ENCODE data around the gene RPE65. TPM values are rescaled to one million over a fixed set of nuclear protein-coding genes. Genes with fewer than 3 reads are reported as not detected.

RPE65 gene
- total RNA-seq, 2 experiments from 2014 or later, result not detected

DNA sequence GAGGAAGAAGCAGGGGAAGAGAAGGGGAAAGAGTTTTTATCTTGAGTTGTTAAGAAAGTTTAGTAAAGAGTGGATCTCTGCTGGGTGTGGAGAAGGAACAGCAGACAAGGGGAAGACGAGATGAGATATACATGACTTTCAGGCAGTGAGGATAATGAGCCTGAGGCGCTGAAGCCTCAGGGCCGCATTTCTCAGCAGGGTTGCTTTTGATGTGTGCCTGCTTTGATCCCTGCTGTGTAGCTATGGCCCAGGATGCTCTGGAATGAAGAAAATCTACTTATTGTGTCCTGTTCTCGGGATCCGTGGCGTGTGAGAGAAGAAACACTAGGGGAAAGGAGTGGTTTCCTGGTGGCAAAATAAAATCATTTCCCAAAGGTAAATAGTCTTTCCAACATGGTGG, 15.1 kb upstream of the RPE65 start:
- CTCF ChIA-PET, result interaction anchor here (0.6 to 0.7 kb wide), 2 partner anchors 19 to 22 kb away, joined by 3 read pairs; no protein-coding TSS in a partner anchor
- no peak overlapping the region for H3K4me3 Mint-ChIP-seq
- H3K27ac Mint-ChIP-seq, result no peak overlapping the region
- no peak for DNase-seq
- POLR2A ChIA-PET, result no interaction called here
- no peak for ATAC-seq
- H3K36me3 Mint-ChIP-seq (ENCODE audit: low read depth), result no peaks in the 10 kb centered on the region
- intact Hi-C loops (cut with micrococcal nuclease), result no loop called here
- H3K27me3 Mint-ChIP-seq, result peaks cover 8% of the 10 kb centered on the region
- peaks cover 11% of the 10 kb centered on the region for H3K9me3 Mint-ChIP-seq
- no peaks in the 10 kb centered on the region for H3K4me1 Mint-ChIP-seq (ENCODE audit: low read depth)
- TF ChIP-seq, protein P1, sequence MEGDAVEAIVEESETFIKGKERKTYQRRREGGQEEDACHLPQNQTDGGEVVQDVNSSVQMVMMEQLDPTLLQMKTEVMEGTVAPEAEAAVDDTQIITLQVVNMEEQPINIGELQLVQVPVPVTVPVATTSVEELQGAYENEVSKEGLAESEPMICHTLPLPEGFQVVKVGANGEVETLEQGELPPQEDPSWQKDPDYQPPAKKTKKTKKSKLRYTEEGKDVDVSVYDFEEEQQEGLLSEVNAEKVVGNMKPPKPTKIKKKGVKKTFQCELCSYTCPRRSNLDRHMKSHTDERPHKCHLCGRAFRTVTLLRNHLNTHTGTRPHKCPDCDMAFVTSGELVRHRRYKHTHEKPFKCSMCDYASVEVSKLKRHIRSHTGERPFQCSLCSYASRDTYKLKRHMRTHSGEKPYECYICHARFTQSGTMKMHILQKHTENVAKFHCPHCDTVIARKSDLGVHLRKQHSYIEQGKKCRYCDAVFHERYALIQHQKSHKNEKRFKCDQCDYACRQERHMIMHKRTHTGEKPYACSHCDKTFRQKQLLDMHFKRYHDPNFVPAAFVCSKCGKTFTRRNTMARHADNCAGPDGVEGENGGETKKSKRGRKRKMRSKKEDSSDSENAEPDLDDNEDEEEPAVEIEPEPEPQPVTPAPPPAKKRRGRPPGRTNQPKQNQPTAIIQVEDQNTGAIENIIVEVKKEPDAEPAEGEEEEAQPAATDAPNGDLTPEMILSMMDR (IDR thresholded peaks at IDR 0.05), result no peak

- ChIA-PET CTCF (interaction anchor here (1.4 kb wide), 1 partner anchor 340 kb away, joined by 3 read pairs; no protein-coding TSS in a partner anchor), POLR2A (no interaction called here)
- H3K4me3 Mint-ChIP-seq, result no peak overlapping the region
- no peaks in the 10 kb centered on the region for H3K4me1 Mint-ChIP-seq (ENCODE audit: low read depth)
- peaks cover 4% of the 10 kb centered on the region for H3K27me3 Mint-ChIP-seq
- ATAC-seq, result no peak
- intact Hi-C loops (cut with micrococcal nuclease), result no loop called here
- no peaks in the 10 kb centered on the region for H3K36me3 Mint-ChIP-seq (ENCODE audit: low read depth)
- H3K27ac Mint-ChIP-seq, result no peak overlapping the region
- TF ChIP-seq, protein P1 (IDR thresholded peaks at IDR 0.05), result no peak
- peaks cover 11% of the 10 kb centered on the region for H3K9me3 Mint-ChIP-seq
- DNase-seq, result no peak
Measured at GRCh38 chr1:68460935-68461334, 11.2 kb upstream of the RPE65 start.

DNA sequence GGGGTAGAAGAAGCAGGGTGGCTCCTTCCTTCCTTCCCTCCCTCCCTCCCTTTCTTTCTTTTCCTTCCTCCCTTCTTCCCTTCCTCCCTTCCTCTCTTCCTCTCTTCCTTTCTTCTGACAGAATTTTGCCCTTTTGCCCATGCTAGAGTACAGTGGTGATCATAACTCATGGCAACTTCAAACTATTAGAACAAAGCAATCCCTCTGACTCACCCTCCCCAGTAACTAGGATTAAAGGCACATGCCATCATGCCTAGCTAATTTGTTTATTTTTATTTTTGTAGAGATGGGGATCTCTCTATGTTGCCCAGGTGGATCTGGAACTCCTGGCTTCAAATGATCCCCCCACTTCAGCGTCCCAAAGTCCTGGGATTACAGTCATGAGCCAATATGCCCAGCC, 10.0 kb upstream of the RPE65 start:
- no peak overlapping the region for H3K27ac Mint-ChIP-seq
- intact Hi-C loops (cut with micrococcal nuclease), result no loop called here
- CTCF ChIA-PET, result no interaction called here
- DNase-seq (no peak), ATAC-seq (no peak)
- H3K9me3 Mint-ChIP-seq, result peaks cover 11% of the 10 kb centered on the region
- peaks cover 2% of the 10 kb centered on the region for H3K27me3 Mint-ChIP-seq
- POLR2A ChIA-PET, result no interaction called here
- no peaks in the 10 kb centered on the region for H3K4me1 Mint-ChIP-seq (ENCODE audit: low read depth)
- TF ChIP-seq, protein P1 (IDR thresholded peaks at IDR 0.05), result no peak
- no peaks in the 10 kb centered on the region for H3K36me3 Mint-ChIP-seq (ENCODE audit: low read depth)
- H3K4me3 Mint-ChIP-seq, result no peak overlapping the region

- CTCF ChIA-PET, result no interaction called here
- TF ChIP-seq, protein P1 (IDR thresholded peaks at IDR 0.05), result no peak
- H3K36me3 Mint-ChIP-seq (ENCODE audit: low read depth), result no peaks in the 10 kb centered on the region
- peaks cover 5% of the 10 kb centered on the region for H3K9me3 Mint-ChIP-seq
- no peak overlapping the region for H3K4me3 Mint-ChIP-seq
- no peak for DNase-seq
- POLR2A ChIA-PET, result no interaction called here
- H3K4me1 Mint-ChIP-seq (ENCODE audit: low read depth), result no peaks in the 10 kb centered on the region
- peaks cover 2% of the 10 kb centered on the region for H3K27me3 Mint-ChIP-seq
- ATAC-seq, result no peak
- intact Hi-C loops (cut with micrococcal nuclease), result no loop called here
- H3K27ac Mint-ChIP-seq, result no peak overlapping the region
Measured at GRCh38 chr1:68459091-68459490, 9.3 kb upstream of the RPE65 start.

GRCh38 chr1:68456202-68456601, 6.4 kb upstream of the RPE65 start:
- no peak for ATAC-seq
- H3K27me3 Mint-ChIP-seq, result no peaks in the 10 kb centered on the region
- ChIA-PET POLR2A (no interaction called here), CTCF (interaction anchor here (1.2 kb wide), 1 partner anchor 28 kb away, joined by 4 read pairs; no protein-coding TSS in a partner anchor)
- no peak overlapping the region for H3K4me3 Mint-ChIP-seq
- no peak overlapping the region for H3K27ac Mint-ChIP-seq
- H3K36me3 Mint-ChIP-seq (ENCODE audit: low read depth), result no peaks in the 10 kb centered on the region
- no peaks in the 10 kb centered on the region for H3K9me3 Mint-ChIP-seq
- TF ChIP-seq, protein P1 (IDR thresholded peaks at IDR 0.05), result no peak
- intact Hi-C loops (cut with micrococcal nuclease), result no loop called here
- H3K4me1 Mint-ChIP-seq (ENCODE audit: low read depth), result no peaks in the 10 kb centered on the region
- DNase-seq, result no peak

Data from activated CD8-positive, alpha-beta T cell treated with anti-CD3 and anti-CD28 coated beads for 36 hours (primary cell).